HG03439 (cell line): ENCODE results near the gene PAIP1.
"Not testable (repeated sequence)": the region's sequence is repeated elsewhere in the genome, so short reads cannot be mapped to it uniquely, and the experiment has no call there.

Experiments used
- ATAC-seq: cut with Tn5 transposase; IDR thresholded peaks from one replicate; pipeline ENCODE4 v1.9.1; 2021; ENCODE audit warnings: mild to moderate bottlenecking, moderate library complexity; ENCODE audit not compliant: unreplicated experiment

PAIP1 gene

DNA sequence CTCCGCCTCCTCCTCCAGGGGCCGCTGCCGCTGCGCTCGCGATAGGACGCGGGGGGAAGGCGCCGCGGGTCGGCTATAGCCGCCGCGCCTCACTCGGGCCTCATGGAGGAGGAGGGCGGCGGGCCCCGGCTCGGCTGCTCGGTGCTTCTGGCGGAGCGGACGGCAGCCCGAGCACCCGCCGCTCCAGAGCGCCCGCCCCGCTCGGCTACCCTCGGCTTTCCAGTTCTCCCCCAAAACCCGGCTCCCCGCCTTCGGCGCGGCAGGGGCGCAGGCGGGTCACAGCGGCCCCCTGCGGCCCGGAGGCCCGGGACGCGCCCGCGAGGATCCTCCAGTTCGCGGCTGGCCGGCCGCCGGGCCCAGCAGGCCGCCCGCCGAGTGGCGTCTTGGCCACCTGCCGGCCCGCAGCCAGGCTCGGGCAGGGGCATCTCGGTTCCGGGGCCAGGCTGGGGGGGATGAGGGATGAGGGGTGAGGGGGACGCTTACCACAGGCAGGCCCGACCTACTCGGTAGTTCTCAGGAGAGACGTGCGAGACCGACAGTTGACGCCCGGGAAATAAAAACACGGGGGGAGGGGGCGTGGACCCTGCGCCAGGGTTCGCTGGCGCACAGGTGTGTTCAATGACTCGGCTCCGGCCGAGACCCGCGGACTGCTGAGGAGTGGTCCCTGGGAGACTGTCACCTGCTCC is at the start of gene PAIP1:
TSS of gene PAIP1 (minus strand) at position 221 of the 686 bp plus-strand sequence. CDS start 231 bp downstream, outside the sequence.
- ATAC-seq = peak; percentile 77

DNA sequence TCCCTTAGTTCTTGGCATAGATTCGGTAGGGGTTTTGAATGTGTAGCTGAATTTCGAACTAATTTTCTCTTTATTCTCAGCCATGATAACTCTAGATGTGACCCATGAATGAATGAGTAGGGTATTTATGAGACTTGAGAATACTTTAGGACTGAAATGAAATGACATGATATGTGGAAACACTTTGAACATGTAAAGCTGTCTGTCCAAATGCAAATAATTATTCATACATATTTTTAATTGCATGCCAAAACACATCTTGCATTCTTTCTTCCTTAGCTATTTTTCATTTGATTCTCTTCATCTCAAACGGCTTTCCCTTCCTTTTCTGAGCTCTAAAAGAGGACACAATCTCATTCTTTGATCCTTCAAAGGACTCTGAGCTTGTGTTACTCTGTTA is 49.5 kb upstream of the PAIP1 start:
- no peak for ATAC-seq

DNA sequence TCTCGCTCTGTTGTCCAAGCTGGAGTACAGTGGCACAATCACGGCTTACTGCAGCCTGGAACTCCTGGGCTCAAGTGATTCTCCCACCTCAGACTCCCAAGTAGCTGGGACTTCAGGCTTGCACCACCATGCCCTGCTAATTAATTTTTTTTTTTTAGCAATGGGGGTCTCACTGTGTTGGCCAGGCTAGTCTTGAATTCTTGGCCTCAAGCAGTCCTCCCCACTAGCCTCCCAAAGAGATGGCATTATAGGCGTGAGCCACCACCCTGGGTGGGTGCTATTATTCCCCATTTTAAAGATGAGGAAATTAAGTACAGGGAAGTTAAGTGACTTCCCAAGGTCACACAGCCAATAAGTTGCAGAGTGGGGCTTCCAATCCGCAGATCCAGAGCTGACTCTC is 47.8 kb upstream of the PAIP1 start:
- no peak for ATAC-seq

DNA sequence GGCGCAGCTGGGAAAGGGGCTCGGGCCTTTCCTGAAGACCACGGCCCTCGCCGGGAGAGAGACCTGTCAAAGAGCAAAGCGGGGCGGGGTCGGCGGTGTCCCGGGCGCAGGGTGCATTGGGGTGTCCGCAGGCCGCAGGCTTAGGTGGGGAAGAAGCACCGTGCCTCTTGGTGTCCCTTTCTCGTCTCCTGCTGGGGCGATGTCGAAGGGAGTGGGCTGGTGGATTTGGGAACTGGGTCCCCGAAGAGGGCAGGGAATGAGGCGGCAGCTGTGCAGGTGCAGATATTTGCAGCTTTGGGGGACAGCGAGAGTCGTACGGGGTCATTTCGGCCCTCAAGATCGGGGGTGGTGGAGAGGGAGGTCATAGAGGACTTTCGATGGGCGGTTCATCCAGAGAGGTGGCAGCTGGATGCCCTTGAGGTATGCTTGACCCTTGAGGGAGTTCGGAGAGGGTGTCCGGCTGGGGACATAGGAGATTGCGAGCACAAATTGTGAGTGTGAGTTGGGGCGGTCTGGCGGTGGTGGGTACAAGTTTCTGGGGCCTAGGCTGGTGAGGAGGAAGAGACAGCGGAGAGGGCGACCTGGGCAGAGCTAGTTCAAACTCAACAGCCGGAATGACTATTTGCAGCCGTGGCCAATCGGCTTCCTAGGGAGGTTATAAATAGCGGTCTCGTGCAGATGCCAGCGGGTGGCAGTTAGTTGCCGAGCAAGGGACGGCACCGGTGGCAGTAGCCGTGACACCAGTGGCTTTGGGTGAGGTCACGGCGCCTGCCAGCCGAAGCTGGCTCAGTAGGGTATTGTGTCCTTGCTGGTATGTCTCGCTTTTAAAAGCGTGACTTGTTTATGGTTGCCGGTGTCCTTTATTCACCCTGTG is 46.7 kb upstream of the PAIP1 start:
- ATAC-seq = peak; percentile 52

DNA sequence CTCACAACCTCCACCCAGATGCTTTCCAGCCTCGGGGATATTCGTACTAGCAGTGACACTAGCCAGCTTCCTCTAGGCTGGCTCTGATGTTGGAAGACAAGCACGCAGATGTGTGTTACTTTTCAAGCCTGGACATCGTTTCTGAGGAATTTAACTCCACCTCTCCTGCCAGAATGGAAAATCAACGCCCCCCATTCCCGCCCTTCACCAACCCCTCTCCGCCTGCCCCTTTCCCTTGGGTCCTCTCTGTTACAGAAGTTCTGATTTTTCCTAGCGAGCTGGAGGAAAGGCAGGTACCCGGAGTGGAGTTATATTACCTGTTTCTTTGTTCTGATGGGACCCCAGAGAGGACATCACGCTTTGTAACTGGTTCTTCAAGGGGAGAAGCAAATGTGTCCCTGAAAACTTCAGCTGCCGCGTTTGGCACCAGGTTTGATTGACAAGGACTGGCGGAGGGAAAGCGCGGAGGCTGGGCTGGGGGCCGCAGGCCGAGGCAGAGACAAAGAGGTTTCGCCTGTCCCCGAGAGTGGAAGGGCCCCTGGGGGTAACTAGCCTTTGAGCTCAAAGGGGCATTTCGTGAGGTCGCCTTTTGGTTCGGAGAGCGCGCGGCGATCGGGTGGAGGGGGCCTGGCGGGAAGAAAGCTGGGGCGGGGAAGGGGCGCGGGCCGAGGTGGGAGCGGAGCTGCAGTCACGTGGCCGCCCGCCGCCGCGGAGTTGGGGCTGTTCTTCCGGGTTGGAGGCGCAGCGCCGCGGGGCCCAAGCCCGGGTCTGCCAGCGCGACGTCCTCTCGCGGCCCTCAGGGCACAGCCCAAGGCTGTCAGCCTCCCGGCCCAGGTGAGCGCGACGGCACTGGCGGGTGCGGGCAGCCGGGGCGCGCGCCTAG is 45.8 kb upstream of the PAIP1 start, which contains the start of gene NNT:
TSS of gene NNT (plus strand) at position 720 of the 883 bp plus-strand sequence. CDS start 6,016 bp downstream, outside the sequence.
- peak; percentile 73 for ATAC-seq

- no peak for ATAC-seq
Measured at GRCh38 chr5:43601454-43602260, 44.8 kb upstream of the PAIP1 start.

DNA sequence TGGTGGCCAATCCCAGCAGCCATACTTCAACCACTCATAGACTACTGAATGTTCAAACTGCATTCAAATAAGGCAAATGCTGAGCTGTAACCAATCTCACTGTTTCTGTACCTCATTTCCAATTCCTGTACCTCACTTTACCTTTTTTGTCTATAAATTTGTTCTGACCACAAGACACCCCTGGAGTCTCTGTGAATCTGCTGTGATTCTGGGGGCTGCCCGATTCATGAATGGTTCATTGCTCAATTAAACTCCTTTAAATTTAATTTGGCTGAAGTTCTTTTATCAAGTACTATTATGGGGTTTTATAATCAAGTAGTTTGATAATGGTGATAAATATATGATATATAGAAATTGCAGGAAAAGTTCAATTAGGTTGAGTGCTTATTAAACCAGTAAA is 42.0 kb upstream of the PAIP1 start:
- not testable (repeated sequence) for ATAC-seq

GRCh38 chr5:43592363-43592762 is 35.5 kb upstream of the PAIP1 start:
- no peak for ATAC-seq

GRCh38 chr5:43590700-43591099 is 33.8 kb upstream of the PAIP1 start:
- no peak for ATAC-seq

GRCh38 chr5:43589310-43589709 is 32.4 kb upstream of the PAIP1 start:
- no peak for ATAC-seq

DNA sequence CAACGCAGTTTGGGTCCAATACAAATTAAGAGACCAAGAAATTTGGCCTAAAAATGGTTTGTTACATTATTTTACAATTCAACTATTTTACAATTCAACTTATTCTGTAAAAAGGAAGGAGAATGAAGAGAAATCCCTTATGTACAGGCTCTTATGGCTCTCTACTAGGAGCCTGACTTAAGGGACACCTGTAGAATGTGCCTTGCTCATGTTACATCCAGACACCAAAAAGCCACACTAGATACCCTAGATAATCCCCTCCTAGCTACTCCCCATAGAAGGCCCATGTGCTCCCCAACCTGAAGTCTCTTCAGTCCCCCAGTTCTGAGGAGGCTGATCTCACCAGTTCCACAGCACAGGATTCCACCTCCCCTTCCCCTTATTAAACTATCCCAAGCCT is 32.0 kb upstream of the PAIP1 start:
- ATAC-seq = no peak

GRCh38 chr5:43584166-43584699 is 27.4 kb upstream of the PAIP1 start:
- no peak for ATAC-seq

GRCh38 chr5:43583724-43584123 is 26.8 kb upstream of the PAIP1 start:
- no peak for ATAC-seq

DNA sequence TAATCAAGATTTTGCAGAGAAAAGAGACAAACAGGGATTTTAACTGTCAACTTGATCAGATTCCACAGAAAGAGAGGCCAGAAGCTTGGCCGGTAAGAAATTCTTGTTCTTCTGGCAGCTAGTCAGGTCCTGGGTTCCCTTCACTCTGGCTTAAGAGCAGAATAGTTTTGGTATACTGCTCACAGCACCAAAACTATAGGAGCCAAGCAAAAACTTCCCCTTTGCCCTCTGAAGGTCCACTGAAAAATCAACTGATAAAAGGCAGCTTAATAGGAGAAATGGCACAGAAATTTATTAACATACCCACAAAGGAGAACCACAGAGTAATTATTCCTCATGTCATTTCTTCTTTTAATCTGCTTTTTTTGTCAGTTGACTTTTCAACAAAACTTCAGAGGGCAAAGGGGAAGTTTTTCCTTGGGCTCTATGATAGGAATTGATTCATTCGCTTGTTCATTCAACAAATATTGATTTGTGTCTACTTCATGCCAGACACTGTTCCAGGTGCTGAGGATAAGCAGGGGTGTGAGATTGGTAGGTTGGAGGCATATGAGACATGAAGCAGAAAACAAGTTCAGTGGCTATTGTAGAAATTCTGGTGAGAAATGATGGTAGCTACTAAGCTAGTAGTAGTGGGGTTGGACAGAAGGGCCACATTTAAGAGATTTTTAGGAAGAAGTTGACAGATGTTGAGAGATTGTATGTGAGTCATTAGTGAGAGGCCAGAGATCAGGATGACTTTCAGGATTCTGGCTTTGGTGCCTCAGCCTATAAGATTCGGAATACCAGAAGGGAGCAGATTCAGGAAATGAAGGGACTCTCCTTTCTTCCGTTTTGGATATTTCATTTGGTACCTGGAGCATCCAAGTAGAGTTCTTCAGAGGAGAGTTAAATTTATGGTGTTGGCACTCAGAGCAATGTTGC is 25.5 kb upstream of the PAIP1 start:
- ATAC-seq = no peak

DNA sequence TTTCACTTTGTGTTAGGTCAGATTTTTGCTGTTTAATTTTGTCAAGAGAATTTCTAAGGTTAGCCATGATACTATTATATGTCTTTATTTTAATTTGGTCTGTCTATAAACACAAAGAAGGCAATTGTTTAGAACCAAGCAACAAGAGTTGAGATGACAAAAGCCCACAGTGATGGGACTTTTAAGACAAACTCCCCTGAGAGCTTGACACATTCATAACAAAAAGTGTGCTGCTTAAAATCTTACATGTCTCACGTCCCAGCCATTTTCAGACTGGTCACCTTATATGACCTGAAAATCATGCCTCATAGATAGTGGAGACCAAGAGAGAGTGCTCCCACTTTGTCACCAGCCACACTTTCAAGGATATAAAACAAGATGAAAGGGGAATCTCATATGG is 24.5 kb upstream of the PAIP1 start:
- no peak for ATAC-seq

GRCh38 chr5:43580402-43581210 is 23.7 kb upstream of the PAIP1 start:
- ATAC-seq = not testable (repeated sequence)

GRCh38 chr5:43573058-43573457 is 16.2 kb upstream of the PAIP1 start:
- ATAC-seq = no peak

- ATAC-seq = no peak
Measured at GRCh38 chr5:43572357-43572756, 15.5 kb upstream of the PAIP1 start.
